NCI-H1105 (cell line): ENCODE measurements around the gene ZNF100.
"Not testable (repeated sequence)": the region's sequence is repeated elsewhere in the genome, so short reads cannot be mapped to it uniquely, and the experiment has no call there.

Source experiments
- DNase-seq: peaks from one replicate; lab custom pipeline; 2025; lab: John Stamatoyannopoulos, UW

Gene ZNF100

DNA sequence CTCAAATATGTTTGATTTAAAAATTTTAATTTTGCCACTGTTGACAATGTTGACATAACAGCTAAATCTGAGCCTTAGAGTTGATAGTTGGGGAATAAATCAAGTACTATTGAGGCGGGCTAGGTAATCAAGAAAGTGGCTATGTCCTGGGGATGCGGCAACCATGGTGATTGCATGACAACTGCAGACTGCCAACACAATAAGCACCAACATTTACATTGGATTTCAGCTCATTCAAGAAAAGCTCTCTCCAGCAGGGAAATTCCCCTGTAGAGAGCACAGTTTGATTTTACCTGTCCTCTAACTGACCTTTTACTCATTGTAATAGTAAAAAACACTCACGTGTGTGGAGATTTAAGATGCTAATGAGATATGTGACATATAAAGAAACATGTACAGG, 63.1 kb downstream of the ZNF100 start:
- DNase-seq: no peak

DNA sequence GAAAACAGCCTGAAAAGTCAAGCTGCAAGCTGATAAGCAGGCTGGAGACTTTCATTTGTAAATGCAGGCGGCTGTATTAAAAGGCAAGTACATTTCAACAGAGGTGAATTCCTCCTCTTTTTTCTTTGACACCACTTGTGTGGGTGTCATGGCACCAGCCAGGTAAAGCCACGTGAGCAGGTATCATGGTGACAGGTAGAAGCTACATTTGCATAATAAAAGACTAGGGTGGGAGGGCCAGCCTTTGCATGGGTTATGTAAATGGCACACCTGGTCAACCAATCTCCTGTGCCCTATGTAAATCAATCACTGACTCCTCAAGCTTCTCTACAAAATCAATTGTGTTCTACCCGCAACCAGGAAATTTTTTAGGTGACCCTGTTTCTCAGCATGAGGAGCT, 68.2 kb downstream of the ZNF100 start:
- no peak for DNase-seq

GRCh38 chr19:21698215-21698614, 69.2 kb downstream of the ZNF100 start:
- DNase-seq: no peak

DNA sequence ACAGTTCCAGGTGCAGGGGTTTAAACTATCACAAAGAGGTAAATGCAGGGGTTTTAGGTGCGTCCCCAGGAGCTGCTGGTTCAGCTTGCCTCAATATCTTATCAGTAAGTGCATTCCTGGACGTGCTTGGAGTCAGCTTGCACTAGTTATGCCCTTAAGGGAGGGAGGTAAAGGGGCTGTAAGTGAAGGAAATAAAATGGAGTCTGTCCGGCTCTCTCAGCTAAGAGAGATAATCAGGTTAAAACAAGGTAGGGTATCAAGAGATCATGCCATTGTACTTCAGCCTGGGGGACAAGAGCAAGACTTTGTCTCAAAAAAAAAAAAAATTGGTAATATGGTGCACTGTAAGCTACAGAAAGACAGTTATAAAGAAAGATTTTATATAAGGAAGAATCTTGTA, 69.7 kb downstream of the ZNF100 start:
- DNase-seq: no peak

- no peak for DNase-seq
Measured at GRCh38 chr19:21694171-21694906, 73.0 kb downstream of the ZNF100 start.

GRCh38 chr19:21693399-21693798, 74.0 kb downstream of the ZNF100 start:
- DNase-seq: no peak

GRCh38 chr19:21691661-21692060, 75.7 kb downstream of the ZNF100 start:
- DNase-seq: no peak

DNA sequence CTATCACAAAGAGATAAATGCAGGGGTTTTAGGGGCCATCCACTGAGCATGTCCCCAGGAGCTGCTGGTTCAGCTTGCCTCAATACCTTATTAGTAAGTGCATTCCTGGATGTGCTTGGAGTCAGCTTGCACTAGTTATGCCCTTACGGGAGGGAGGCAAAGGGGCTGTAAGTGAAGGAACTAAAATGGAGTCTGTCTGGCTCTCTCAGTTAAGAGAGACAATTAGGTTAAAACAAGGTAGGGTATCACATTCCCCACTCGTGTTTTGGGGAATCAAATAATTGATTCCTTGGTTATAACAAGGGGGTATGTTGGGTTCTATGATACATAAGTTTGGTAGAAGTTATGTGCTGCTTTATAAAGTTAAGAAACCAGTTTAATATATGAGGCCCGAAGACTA, 78.9 kb downstream of the ZNF100 start:
- DNase-seq: no peak

GRCh38 chr19:21680671-21681070, 86.7 kb downstream of the ZNF100 start:
- no peak for DNase-seq

DNA sequence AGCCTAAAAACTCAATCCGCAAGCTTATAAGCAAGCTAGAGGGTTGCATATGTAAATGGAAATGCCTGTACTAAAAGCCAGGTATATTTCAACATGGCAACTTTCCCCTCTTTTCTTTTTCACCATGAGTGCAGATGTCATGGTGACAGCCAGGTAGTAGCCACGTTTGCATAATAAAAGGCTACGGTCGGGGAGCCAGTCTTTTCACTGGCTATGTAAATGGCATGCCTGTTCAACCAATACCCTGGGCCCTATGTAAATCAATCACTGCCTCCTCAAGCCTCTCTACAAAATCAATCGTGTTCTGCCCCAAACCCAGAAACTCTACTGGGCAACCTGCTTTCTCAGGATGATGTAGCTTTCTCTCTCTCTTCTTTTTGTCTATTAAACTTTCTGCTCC, 87.4 kb downstream of the ZNF100 start:
- no peak for DNase-seq

- DNase-seq: no peak
Measured at GRCh38 chr19:21677696-21678418, 89.5 kb downstream of the ZNF100 start.

DNA sequence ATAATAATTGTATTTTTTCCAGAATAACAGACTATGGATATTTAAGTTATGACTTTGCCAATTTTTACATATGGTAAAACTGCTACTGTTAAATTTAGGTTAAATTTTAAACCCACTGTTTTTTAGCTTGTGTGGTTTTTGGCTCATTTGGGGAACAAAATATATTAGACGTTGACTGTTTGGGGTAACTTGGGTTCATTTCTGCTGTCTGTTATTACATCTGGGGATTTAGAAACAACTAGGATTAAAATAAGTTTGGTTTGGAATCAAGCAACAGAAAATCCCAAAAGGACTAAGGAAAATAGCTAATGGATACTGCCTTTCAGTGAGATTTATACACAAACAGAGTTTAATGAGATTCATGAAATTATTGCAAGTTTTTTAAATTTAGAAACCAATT, 92.9 kb downstream of the ZNF100 start:
- DNase-seq: no peak

- not testable (repeated sequence) for DNase-seq
Measured at GRCh38 chr19:21673479-21673878, 93.9 kb downstream of the ZNF100 start.
